Measurements from ENCODE around the gene SOX18. TPM values are rescaled to one million over a fixed set of nuclear protein-coding genes. Genes with fewer than 3 reads are reported as not detected.

Gene SOX18
- total and polyA plus RNA-seq, 2 of the 13 experiments (the other 11 are each of a cell fraction or from before 2014, with no cell fraction given), result 1.6 to 1.9 TPM

GRCh38 chr20:64042054-64042781 is 7.2 kb downstream of the SOX18 start (continued):
- TF ChIP-seq SNAPC4 (CRISPR knock-in tag; IDR thresholded peaks at IDR 0.05), result no peak
- no peak; a peak in 1 of 4 replicates for TF ChIP-seq ATF4 (CRISPR knock-in tag; IDR thresholded peaks at IDR 0.05)
- peak; percentile 91 for TF ChIP-seq ZNF543 (CRISPR knock-in tag; IDR thresholded peaks at IDR 0.05)
- TF ChIP-seq FOXK1 (CRISPR knock-in tag; IDR thresholded peaks at IDR 0.05; ENCODE audit: borderline replicate concordance, low read depth), result peak; percentile 35; the same call in 1 of the 2 replicates
- no peak for TF ChIP-seq PHF21A (CRISPR knock-in tag; IDR thresholded peaks at IDR 0.05)
- TF ChIP-seq ZNF513 (CRISPR knock-in tag; conservative IDR thresholded peaks at IDR 0.05), result no peak
- TF ChIP-seq TRIM24 (CRISPR knock-in tag; IDR thresholded peaks at IDR 0.05), result no peak
- peak; percentile 34 for TF ChIP-seq RFXAP (CRISPR knock-in tag; IDR thresholded peaks at IDR 0.05; ENCODE audit: borderline replicate concordance)
- peak; percentile 88 for TF ChIP-seq KDM5B (CRISPR knock-in tag; IDR thresholded peaks at IDR 0.05; ENCODE audit: borderline replicate concordance)
- no peak for TF ChIP-seq KLF6 (CRISPR knock-in tag; IDR thresholded peaks at IDR 0.05)
- no peak for TF ChIP-seq ZNF335 (CRISPR knock-in tag; IDR thresholded peaks at IDR 0.05)
- TF ChIP-seq ONECUT2 (CRISPR knock-in tag; IDR thresholded peaks at IDR 0.05), result 0 out of 2 replicates have a peak, but pooled peaks have one; percentile 7
- no peak for TF ChIP-seq CERS6 (CRISPR knock-in tag; IDR thresholded peaks at IDR 0.05)
- TF ChIP-seq ZNF12 (CRISPR knock-in tag; IDR thresholded peaks at IDR 0.05), result peak; percentile 64; the same call in 1 of the 2 replicates
- no peak for TF ChIP-seq ATM (IDR thresholded peaks at IDR 0.05; ENCODE audit: borderline replicate concordance)
- no peak for TF ChIP-seq ZSCAN25 (CRISPR knock-in tag; IDR thresholded peaks at IDR 0.05)
- TF ChIP-seq ZNF253 (CRISPR knock-in tag; IDR thresholded peaks at IDR 0.05; ENCODE audit: borderline replicate concordance), result 0 out of 2 replicates have a peak, but pooled peaks have one; percentile 73
- TF ChIP-seq IRF2 (CRISPR knock-in tag; IDR thresholded peaks at IDR 0.05), result peak; percentile 27; the same call in 1 of the 2 replicates
- peak; percentile 85; the same call in 1 of the 2 replicates for TF ChIP-seq ZNF234 (CRISPR knock-in tag; conservative IDR thresholded peaks at IDR 0.05)

Measured in HepG2 (cell line).